ENCODE data around the gene TNFSF15. TPM values are rescaled to one million over a fixed set of nuclear protein-coding genes. Genes with fewer than 3 reads are reported as not detected.
"Not testable (repeated sequence)": the region's sequence is repeated elsewhere in the genome, so short reads cannot be mapped to it uniquely, and the experiment has no call there.

Gene TNFSF15
- total and polyA plus RNA-seq, 2 donors = 0.92 to 8.8 TPM

GRCh38 chr9:114742947-114743346 is 62.9 kb downstream of the TNFSF15 start:
- H3K36me3 ChIP-seq (ENCODE audit: insufficient read depth) = no peaks in the 10 kb centered on the region
- no peak overlapping the region for H3K4me3 ChIP-seq (ENCODE audit: low read depth, low read length)
- DNase-seq (ENCODE audit: extremely low spot score) = no peak
- H3K27ac ChIP-seq (ENCODE audit: low read depth) = no peak overlapping the region
- no peaks in the 10 kb centered on the region for H3K4me1 ChIP-seq (ENCODE audit: insufficient read depth)
- 94% methylated on average over 2 of the region's 2 CpGs for WGBS

DNA sequence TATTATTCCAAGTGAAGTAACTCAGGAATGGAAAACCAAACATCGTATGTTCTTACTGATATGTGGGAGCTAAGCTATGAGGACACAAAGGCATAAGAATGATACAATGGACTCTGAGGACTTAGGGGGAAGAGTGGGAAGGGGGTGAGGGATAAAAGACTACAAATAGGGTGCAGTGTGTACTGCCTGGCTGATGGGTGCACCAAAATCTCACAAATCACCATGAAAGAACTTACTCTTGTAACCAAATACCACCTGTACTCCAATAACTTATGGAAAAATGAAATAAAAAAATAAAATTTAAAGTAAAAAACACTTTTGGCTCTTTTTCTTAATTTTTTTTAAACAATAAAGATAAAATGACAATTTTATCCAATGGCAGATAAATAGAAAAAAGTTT is 64.3 kb downstream of the TNFSF15 start:
- not testable (repeated sequence) for H3K36me3 ChIP-seq (ENCODE audit: insufficient read depth); H3K27ac ChIP-seq (ENCODE audit: low read depth); H3K4me1 ChIP-seq (ENCODE audit: insufficient read depth); H3K4me3 ChIP-seq (ENCODE audit: low read depth, low read length); DNase-seq (ENCODE audit: extremely low spot score)
- WGBS = 94% methylated on average over 1 of the region's 1 CpG

- no peaks in the 10 kb centered on the region for H3K36me3 ChIP-seq (ENCODE audit: insufficient read depth)
- H3K4me3 ChIP-seq (ENCODE audit: low read depth, low read length) = no peak overlapping the region
- WGBS = 33% methylated on average over 8 of the region's 8 CpGs
- DNase-seq (ENCODE audit: extremely low spot score) = no peak
- H3K27ac ChIP-seq (ENCODE audit: low read depth) = no peak overlapping the region
- no peaks in the 10 kb centered on the region for H3K4me1 ChIP-seq (ENCODE audit: insufficient read depth)
Measured at GRCh38 chr9:114738581-114739316, 67.1 kb downstream of the TNFSF15 start.

- WGBS = 84% methylated on average over 4 of the region's 4 CpGs
- Histone ChIP-seq H3K4me1 (ENCODE audit: insufficient read depth) (no peaks in the 10 kb centered on the region), H3K36me3 (ENCODE audit: insufficient read depth) (no peaks in the 10 kb centered on the region), H3K4me3 (ENCODE audit: low read depth, low read length) (no peak overlapping the region), H3K27ac (ENCODE audit: low read depth) (no peak overlapping the region)
- DNase-seq (ENCODE audit: extremely low spot score) = no peak
Measured at GRCh38 chr9:114737847-114738246, 68.0 kb downstream of the TNFSF15 start.

GRCh38 chr9:114737118-114737517 is 68.7 kb downstream of the TNFSF15 start:
- no peak overlapping the region for H3K27ac ChIP-seq (ENCODE audit: low read depth)
- no peaks in the 10 kb centered on the region for H3K36me3 ChIP-seq (ENCODE audit: insufficient read depth)
- no peaks in the 10 kb centered on the region for H3K4me1 ChIP-seq (ENCODE audit: insufficient read depth)
- no peak overlapping the region for H3K4me3 ChIP-seq (ENCODE audit: low read depth, low read length)
- 86% methylated on average over 3 of the region's 3 CpGs for WGBS
- no peak for DNase-seq (ENCODE audit: extremely low spot score)

DNA sequence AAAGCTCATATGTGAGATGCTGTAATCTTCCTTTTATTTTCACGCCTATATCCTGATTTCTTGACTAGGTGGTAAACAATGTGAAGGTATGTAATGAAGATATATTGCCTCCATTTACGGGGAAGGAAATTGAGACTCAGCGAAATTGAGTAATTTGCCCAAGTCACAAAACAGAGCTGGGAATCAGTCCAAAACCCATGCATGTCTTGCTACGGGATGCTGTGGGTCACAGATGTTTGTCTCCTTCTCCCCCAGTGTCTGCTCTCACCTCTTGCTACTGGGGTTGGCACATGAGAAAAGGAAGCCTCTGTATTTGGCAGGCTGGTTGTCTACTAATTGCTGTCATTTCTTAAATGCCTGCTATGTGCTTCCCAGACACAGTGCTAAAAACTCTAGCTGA is 70.1 kb downstream of the TNFSF15 start:
- DNase-seq (ENCODE audit: extremely low spot score) = no peak
- no peak overlapping the region for H3K4me3 ChIP-seq (ENCODE audit: low read depth, low read length)
- WGBS = 40% methylated on average over 4 of the region's 4 CpGs
- no peak overlapping the region for H3K27ac ChIP-seq (ENCODE audit: low read depth)
- H3K36me3 ChIP-seq (ENCODE audit: insufficient read depth) = no peaks in the 10 kb centered on the region
- no peaks in the 10 kb centered on the region for H3K4me1 ChIP-seq (ENCODE audit: insufficient read depth)

DNA sequence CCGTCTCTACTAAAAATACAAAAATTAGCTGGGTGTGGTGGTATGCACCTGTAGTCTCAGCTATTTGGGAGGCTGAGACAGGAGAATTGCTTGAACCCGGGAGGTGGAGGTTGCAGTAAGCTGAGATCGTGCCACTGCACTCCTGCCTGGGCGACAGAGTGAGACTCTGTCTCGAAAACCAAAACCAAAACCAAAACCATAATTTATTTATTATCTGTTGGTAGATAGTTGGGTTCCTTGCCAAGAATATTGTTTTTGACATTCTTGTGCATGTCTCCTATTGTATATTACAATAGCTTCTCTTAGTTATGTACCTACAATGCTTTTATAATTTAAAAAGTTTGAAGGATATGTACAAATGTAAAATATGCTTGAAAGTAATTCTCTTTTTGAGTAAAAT is 70.7 kb downstream of the TNFSF15 start:
- not testable (repeated sequence) for H3K4me3 ChIP-seq (ENCODE audit: low read depth, low read length); H3K27ac ChIP-seq (ENCODE audit: low read depth); DNase-seq (ENCODE audit: extremely low spot score); H3K36me3 ChIP-seq (ENCODE audit: insufficient read depth); H3K4me1 ChIP-seq (ENCODE audit: insufficient read depth)
- 89% methylated on average over 5 of the region's 5 CpGs for whole genome bisulfite sequencing

Other genes starting within 250 kb of the TNFSF15 start
- gene ATP6V1G1, start 218.3 kb downstream of the TNFSF15 start, total RNA-seq = 127 TPM
- 133 TPM for gene ATP6V1G1, start 218.3 kb downstream of the TNFSF15 start, polyA plus RNA-seq
- gene TMEM268, start 194.7 kb downstream of the TNFSF15 start, total RNA-seq = 6.9 TPM
- 11.6 TPM for gene TMEM268, start 194.7 kb downstream of the TNFSF15 start, polyA plus RNA-seq
- not detected for gene TEX53, start 148.2 kb downstream of the TNFSF15 start, total RNA-seq
- not detected for gene TEX53, start 148.2 kb downstream of the TNFSF15 start, polyA plus RNA-seq
- not detected for gene TEX48, start 123.8 kb downstream of the TNFSF15 start, total RNA-seq
- gene TEX48, start 123.8 kb downstream of the TNFSF15 start, polyA plus RNA-seq = not detected
- 2.3 TPM for gene TNFSF8, start 124.6 kb upstream of the TNFSF15 start, total RNA-seq
- 1.4 TPM for gene TNFSF8, start 124.6 kb upstream of the TNFSF15 start, polyA plus RNA-seq